Mucosa of stomach (tissue), 1 donor: ENCODE results near the gene KCNC3.

ENCODE experiments used
- H3K27me3 ChIP-seq: one replicate; pipeline ENCODE4 v1.7.0; 2013; ENCODE audit warnings: mild to moderate bottlenecking, low read length; ENCODE audit not compliant: control insufficient read depth, insufficient read depth
- H3K36me3 ChIP-seq: one replicate; pipeline ENCODE4 v1.7.0; 2013; ENCODE audit warnings: low read length; ENCODE audit not compliant: control insufficient read depth, insufficient read depth
- H3K4me1 ChIP-seq: one replicate; pipeline ENCODE4 v1.7.0; 2013; ENCODE audit warnings: mild to moderate bottlenecking, low read length; ENCODE audit not compliant: control insufficient read depth, insufficient read depth
- H3K4me3 ChIP-seq: one replicate; pipeline ENCODE4 v1.7.0; 2013; ENCODE audit warnings: low read length
- H3K9ac ChIP-seq: one replicate; pipeline ENCODE4 v1.7.0; 2013; ENCODE audit warnings: mild to moderate bottlenecking, low read length, moderate library complexity
- H3K9me3 ChIP-seq: one replicate; pipeline ENCODE4 v1.7.0; 2013; ENCODE audit warnings: mild to moderate bottlenecking, low read length, moderate library complexity; ENCODE audit not compliant: control insufficient read depth
- donor health status: Pancreatic carcinoma.

KCNC3 gene

DNA sequence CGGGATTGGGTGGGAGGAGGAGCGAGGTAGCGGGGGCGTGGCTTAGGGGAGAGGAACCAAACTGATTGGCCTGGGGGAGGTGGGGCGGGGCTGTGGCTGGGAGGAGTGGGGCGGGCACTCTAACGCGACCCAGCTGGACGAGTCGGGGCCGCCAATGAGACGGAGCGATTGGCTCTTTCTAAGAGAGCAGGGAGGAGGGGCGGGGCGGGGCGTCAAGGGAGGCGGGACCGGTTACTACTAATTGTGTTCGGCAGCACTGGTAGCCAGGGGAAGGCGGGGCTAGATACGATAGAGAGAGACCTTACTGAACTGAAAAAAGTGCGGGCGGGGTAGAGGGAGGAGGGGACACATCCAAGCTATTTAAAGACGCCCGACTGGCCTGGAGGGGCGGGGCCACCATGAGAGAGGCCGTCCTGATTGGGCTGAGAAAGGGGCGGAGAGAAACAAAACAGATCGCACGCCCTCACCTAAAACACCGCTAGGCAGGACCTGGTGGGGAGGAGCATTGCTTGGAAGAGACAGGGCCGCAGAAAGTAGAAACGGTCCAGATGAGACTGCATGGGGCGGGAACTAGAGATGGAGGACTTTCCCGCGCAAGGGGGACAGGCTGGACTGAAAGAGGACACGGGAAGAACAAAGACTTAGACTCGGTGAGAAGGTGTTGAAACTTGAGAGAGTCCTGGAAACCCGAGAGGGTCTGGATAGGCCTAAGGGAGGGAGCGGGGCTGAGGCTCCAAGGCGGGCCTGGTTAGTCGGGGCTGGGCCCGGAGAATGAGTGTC, at the start of gene KCNC3:
TSS of gene KCNC3 (minus strand) at position 232 of the 780 bp plus-strand sequence. CDS start 295 bp downstream, outside the sequence.
- Histone ChIP-seq H3K36me3 (no peaks in the 10 kb centered on the region), H3K9ac (no peak within 1 kb of the TSS), H3K9me3 (no peaks in the 10 kb centered on the region), H3K4me3 (no peak within 1 kb of the TSS), H3K4me1 (peaks cover 27% of the 10 kb centered on the region), H3K27me3 (peaks cover 84% of the 10 kb centered on the region)

DNA sequence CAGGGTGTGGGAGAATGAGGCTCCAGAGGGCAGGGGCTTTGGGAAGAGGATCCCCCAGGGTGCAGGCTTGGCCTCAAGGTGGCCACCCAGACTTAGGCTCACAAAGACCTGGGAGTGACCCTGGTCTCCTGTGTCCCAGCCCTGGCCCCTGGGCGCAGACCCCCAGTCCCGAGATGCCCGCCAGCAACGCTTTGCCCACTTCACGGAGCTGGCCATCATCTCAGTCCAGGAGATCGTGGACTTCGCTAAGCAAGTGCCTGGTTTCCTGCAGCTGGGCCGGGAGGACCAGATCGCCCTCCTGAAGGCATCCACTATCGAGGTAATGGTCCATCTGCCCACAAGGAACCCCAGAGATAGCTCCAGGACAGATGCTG, 49.7 kb upstream of the KCNC3 start:
- peaks cover 24% of the 10 kb centered on the region for H3K36me3 ChIP-seq
- H3K4me1 ChIP-seq = peaks cover 9% of the 10 kb centered on the region

DNA sequence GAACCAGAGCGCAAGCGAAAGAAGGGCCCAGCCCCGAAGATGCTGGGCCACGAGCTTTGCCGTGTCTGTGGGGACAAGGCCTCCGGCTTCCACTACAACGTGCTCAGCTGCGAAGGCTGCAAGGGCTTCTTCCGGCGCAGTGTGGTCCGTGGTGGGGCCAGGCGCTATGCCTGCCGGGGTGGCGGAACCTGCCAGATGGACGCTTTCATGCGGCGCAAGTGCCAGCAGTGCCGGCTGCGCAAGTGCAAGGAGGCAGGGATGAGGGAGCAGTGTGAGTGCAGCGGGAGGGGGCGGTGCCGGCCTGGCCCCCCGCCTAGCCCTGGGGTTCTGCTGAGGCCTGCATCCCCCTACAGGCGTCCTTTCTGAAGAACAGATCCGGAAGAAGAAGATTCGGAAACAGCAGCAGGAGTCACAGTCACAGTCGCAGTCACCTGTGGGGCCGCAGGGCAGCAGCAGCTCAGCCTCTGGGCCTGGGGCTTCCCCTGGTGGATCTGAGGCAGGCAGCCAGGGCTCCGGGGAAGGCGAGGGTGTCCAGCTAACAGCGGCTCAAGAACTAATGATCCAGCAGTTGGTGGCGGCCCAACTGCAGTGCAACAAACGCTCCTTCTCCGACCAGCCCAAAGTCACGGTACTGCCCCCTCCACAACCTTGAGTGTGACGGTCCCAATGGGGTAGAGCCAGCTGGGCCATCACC, 49.1 kb upstream of the KCNC3 start:
- Histone ChIP-seq H3K4me1 (peaks cover 5% of the 10 kb centered on the region), H3K27me3 (no peaks in the 10 kb centered on the region), H3K9me3 (no peaks in the 10 kb centered on the region), H3K9ac (no peak overlapping the region), H3K4me3 (no peak overlapping the region), H3K36me3 (peaks cover 24% of the 10 kb centered on the region)

More for the DNA sequence above, 49.7 kb upstream of the KCNC3 start:
- H3K27me3 ChIP-seq = no peaks in the 10 kb centered on the region
- H3K9ac ChIP-seq = no peak overlapping the region
- no peaks in the 10 kb centered on the region for H3K9me3 ChIP-seq
- H3K4me3 ChIP-seq = no peak overlapping the region

DNA sequence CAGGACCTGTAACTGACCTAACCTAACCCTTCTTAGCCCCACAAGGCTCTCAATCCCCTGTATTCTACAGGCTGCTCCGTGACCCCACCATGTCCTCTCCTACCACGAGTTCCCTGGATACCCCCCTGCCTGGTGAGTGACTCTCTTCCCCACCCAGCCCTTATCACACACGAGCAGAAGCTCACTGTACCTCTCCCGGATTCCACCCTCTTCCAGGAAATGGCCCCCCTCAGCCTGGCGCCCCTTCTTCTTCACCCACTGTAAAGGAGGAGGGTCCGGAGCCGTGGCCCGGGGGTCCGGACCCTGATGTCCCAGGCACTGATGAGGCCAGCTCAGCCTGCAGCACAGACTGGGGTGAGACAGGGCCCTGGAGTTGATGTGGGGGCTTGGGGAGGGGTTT, 48.3 kb upstream of the KCNC3 start:
- Histone ChIP-seq H3K4me1 (peaks cover 4% of the 10 kb centered on the region), H3K9ac (no peak overlapping the region), H3K4me3 (no peak overlapping the region), H3K9me3 (no peaks in the 10 kb centered on the region), H3K27me3 (no peaks in the 10 kb centered on the region), H3K36me3 (peaks cover 24% of the 10 kb centered on the region)

DNA sequence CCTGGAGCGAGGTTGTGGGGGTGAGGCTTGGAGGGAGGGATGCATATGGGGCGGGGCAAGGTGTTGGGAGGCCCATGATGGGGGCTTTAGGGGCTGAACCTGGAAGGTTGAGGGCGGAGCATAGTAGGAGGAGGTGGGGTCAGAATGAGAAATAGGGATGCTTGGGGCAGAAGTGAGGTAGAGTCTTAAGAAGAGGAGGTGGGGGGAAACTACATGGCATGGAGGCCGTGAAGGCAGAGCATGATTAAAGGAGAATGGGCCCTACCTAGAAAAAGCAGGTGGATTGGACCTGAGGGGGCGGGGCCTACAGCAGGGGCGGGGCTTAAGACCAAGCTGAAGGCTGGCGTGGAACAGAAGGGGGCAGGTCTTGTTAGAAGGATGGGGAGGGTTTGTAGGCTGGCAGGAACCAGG, 47.9 kb upstream of the KCNC3 start:
- peaks cover 4% of the 10 kb centered on the region for H3K4me1 ChIP-seq
- H3K9ac ChIP-seq = no peak overlapping the region
- H3K36me3 ChIP-seq = peaks cover 24% of the 10 kb centered on the region
- no peak overlapping the region for H3K4me3 ChIP-seq
- no peaks in the 10 kb centered on the region for H3K9me3 ChIP-seq
- H3K27me3 ChIP-seq = no peaks in the 10 kb centered on the region

DNA sequence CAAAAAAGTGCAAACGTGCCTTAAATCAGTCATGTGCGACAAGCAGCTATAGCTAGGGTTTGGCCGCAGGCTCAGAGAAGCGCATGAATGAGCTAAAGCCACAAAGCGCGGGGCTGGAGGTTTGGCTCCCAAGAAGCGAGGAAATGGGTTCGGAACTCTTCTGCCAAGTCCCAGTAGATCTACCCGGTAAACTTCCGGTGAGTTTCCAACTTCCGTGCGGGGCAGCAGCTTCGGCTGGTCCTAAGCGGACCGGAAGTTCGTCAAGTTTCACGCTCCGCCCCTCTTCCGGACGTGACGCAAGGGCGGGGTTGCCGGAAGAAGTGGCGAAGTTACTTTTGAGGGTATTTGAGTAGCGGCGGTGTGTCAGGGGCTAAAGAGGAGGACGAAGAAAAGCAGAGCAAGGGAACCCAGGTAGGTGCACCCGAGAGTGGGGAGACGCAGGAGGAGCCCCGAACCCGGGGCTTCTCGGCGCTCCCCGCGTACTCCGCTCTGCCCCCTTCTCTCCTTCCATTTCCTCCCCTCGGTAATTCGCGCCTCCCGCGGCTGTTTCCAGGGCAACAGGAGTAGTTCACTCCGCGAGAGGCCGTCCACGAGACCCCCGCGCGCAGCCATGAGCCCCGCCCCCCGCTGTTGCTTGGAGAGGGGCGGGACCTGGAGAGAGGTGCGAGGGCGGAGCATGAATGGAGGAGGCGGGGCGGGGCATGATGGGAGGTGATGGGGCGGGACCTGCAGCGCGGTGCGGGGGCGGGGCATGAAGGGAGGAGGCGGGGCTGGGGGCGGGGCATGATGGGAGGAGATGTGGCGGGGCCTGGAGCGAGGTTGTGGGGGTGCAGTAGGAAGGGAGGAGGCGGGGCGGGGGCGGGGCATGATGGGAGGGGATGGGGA, 47.2 kb upstream of the KCNC3 start, which contains the start of gene NR1H2:
TSS of gene NR1H2 (plus strand) at position 292 of the 885 bp plus-strand sequence. CDS start 1,149 bp downstream, outside the sequence.
- Histone ChIP-seq H3K4me3 (peak within 1 kb of the TSS; percentile 99), H3K36me3 (peaks cover 22% of the 10 kb centered on the region), H3K9ac (peak within 1 kb of the TSS; percentile 98), H3K4me1 (peaks cover 4% of the 10 kb centered on the region), H3K9me3 (no peaks in the 10 kb centered on the region), H3K27me3 (no peaks in the 10 kb centered on the region)

DNA sequence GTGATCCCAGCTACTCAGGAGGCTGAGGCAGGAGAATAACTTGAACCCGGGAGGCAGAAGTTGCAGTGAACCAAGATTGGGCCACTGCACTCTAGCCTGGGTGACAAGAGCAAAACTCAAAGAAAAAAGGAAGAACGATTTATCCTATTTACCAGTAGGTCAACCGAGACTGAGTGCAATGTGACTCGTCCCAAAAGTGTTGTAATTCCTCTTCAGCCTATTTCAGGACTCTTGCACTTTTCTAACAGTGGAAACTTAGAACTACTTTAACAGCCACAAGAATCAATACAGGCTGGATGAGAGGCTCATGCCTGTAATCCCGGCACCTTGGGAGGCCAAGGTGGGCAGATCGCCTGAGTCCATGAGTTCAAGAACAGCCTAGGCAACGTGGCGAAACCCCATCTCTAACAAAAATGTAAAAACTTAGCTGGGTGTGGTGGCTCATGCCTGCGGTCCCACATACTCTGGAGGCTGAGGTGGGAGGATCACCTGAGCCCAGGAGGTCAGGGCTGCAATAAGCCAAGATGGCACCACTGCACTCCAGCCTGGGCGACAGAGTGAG, 42.8 kb upstream of the KCNC3 start:
- Histone ChIP-seq H3K36me3 (no peaks in the 10 kb centered on the region), H3K9me3 (no peaks in the 10 kb centered on the region), H3K9ac (no peak overlapping the region), H3K4me1 (peaks cover under 1% of the 10 kb centered on the region), H3K4me3 (no peak overlapping the region), H3K27me3 (no peaks in the 10 kb centered on the region)

DNA sequence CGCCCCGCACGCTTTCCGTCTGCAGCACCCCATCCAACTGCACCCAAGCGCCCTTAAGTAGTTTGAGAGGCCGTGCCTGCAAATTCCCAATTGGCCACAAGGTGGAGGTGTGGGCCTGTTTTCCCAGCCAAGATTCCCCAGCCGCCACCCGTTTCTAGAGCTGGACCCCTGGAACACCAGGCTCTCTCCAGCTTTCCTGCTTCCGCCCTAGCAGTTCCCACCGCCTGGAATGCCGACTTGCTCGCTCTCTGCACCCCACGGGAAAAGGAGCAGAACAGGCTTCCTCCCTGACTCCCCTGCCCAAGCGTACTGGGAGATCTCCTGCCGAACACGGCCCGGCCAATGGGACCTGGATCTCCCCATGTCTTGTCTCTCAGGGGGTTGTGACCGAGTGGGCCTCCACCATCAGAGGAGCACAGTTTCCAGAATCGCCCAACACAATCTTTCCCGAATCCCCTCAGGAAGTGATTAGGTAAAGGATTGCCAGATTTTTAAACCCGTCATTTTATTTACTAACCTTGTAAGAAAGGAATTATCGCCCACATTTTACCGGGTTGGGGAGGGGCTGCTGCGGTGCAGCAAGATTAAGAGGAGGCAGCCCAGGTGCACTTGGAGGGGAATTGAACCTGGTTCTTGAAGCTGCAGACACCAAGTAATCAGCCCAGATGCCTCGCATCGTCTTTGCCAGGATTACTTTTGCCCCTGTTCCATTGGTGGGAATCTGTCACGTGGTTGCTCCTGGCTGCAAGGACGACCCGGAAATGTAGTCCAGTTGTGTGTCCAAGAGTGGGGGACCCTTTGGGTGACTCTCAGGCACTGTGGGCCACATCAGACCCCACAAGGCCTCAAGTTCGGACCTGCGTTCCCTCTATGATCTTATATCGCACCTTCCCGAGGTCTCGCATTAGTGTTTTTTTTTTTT, 39.7 kb upstream of the KCNC3 start:
- Histone ChIP-seq H3K4me3 (peak overlapping the region; percentile 65), H3K9ac (peak overlapping the region; percentile 84), H3K27me3 (no peaks in the 10 kb centered on the region), H3K4me1 (no peaks in the 10 kb centered on the region), H3K36me3 (no peaks in the 10 kb centered on the region), H3K9me3 (no peaks in the 10 kb centered on the region)

DNA sequence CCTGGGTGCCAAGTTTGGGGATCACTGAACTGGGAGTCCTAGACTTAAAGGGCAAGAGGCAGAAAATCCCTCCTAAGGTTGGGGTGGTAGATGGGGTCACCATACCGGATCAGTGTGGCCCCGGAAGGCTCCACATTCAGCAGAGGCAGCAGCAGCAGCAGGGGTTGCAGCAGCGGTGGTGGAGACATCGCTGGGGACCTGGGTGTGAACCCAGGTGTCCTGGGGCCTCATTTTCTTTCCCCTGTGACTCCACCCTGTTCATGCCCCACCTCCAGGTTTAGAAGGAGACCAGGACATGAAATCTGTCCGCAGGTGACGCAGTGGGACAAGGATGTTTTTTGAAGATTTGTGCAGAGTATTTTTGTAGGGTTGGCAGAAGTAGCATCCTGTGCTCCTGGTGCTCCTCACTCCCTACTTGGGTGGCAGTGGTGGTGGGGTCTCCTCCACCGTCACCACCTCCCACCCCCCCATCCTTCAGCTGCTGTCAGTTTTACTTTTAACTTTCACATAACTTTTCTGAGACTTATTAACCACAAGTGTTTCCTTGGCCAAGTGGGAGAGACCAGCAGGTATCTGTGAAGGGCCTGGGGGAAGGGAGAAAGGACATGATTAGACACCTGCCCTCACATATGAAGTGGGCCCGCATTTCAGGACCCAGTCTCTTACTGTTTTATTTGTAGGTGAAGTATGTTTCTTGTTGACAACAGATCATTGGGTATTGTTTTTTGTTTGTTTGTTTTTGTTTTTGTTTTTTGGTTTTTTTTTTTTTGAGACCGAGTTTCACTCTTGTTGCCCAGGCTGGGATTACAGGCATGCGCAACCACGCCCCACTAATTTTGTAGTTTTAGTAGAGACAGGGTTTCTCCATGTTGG, 36.5 kb upstream of the KCNC3 start, which contains the start of gene NAPSA:
TSS of gene NAPSA (minus strand) at position 206 of the 873 bp plus-strand sequence. CDS start at position 188, 18 bp downstream.
- Histone ChIP-seq H3K4me3 (no peak within 1 kb of the TSS), H3K4me1 (no peaks in the 10 kb centered on the region), H3K9me3 (no peaks in the 10 kb centered on the region)

DNA sequence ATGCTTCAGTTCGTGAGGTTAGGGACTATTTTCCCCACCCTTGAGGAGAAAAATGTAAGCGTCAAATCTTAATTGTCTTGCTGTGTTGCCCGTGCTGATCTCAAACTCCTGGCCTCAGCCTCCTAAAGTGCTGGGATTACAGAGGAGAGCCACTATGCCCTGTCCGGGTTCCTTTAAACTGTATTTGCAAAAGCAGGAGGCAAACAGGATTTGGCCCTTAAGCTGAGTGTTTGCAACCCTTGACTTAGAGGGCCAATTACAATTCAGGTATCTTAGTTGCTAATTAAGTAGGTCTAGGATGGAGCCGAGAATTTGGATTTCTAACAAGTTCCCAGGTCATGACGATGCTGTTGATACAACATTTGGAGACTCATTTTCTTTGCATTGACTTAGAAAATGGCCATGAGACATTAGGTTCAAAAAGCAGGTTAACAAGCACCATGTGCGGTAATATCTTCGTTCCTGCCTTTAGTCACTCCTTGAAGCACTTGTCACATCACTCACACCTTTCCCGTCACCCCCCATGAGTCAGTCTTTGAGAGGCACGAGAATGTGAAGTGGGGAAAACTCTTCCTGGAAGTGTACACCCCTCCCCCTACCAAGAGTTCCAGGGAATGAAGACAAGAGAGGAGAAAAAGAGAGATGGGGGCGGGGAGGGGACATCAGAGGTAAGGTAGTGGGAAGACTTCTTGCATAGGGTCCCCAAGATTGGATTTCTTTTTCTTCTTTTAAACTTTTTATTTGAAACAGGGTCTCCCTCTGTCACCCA, 33.7 kb upstream of the KCNC3 start:
- Histone ChIP-seq H3K27me3 (no peaks in the 10 kb centered on the region), H3K36me3 (no peaks in the 10 kb centered on the region), H3K4me3 (no peak overlapping the region)

More for the DNA sequence above, 36.5 kb upstream of the KCNC3 start, which contains the start of gene NAPSA:
- Histone ChIP-seq H3K9ac (no peak within 1 kb of the TSS), H3K36me3 (no peaks in the 10 kb centered on the region), H3K27me3 (no peaks in the 10 kb centered on the region)

More for the DNA sequence above, 33.7 kb upstream of the KCNC3 start:
- no peaks in the 10 kb centered on the region for H3K9me3 ChIP-seq
- H3K4me1 ChIP-seq = no peaks in the 10 kb centered on the region
- no peak overlapping the region for H3K9ac ChIP-seq
